Fibroblast of lung (primary cell): ENCODE data around the gene GPR82. TPM values are rescaled to one million over a fixed set of nuclear protein-coding genes. Genes with fewer than 3 reads are reported as not detected.

ENCODE experiments used
- DNase-seq, 2 donors: peaks; one replicate each; pipeline versions ENCODE4 v3.0.0 to v3.0.0-alpha.2; 2010; ENCODE audit warnings: low read depth in 2 of 2
- H2AFZ ChIP-seq: 2 replicates; pipeline ENCODE4 v1.5.1; 2012; ENCODE audit warnings: low read length, control low read depth, inconsistent platforms
- H3K27ac ChIP-seq: 2 replicates; pipeline ENCODE4 v1.5.1; 2011; ENCODE audit warnings: low read length, control low read depth; ENCODE audit not compliant: insufficient read depth
- H3K27me3 ChIP-seq: 2 replicates; pipeline ENCODE4 v1.5.1; 2011; ENCODE audit warnings: mild to moderate bottlenecking, low read length; ENCODE audit not compliant: control insufficient read depth, insufficient read depth
- H3K36me3 ChIP-seq: 2 replicates; pipeline ENCODE4 v1.5.1; 2011; ENCODE audit warnings: low read length; ENCODE audit not compliant: control insufficient read depth, insufficient read depth
- H3K4me1 ChIP-seq: 2 replicates; pipeline ENCODE4 v1.5.1; 2011; ENCODE audit warnings: low read length; ENCODE audit not compliant: control insufficient read depth, insufficient read depth; ENCODE audit errors: extremely low read depth
- H3K4me2 ChIP-seq: 2 replicates; pipeline ENCODE4 v1.5.1; 2011; ENCODE audit warnings: low read length, control low read depth; ENCODE audit not compliant: insufficient read depth; ENCODE audit errors: extremely low read depth
- H3K4me3 ChIP-seq, 4 experiments: fragments of 200-600 bp in 1 of 4; sonication (generic) in 1 of 4; replicated peaks in 1 of 4; 2 replicates each; pipeline ENCODE4 v1.5.1; 2011 to 2016; ENCODE audit warnings: low read length in 4 of 4, low read depth in 3 of 4, mild to moderate bottlenecking in 3 of 4, control low read depth in 2 of 4, inconsistent platforms in 1 of 4, mixed read lengths in 1 of 4; ENCODE audit not compliant: insufficient read depth in 1 of 4; ENCODE audit errors: control extremely low read depth in 1 of 4
- H3K79me2 ChIP-seq: 2 replicates; pipeline ENCODE4 v1.5.1; 2012; ENCODE audit warnings: mild to moderate bottlenecking, low read length, inconsistent platforms; ENCODE audit not compliant: control insufficient read depth, insufficient read depth
- H3K9ac ChIP-seq: 2 replicates; pipeline ENCODE4 v1.5.1; 2011; ENCODE audit warnings: mild to moderate bottlenecking, low read length, control low read depth; ENCODE audit not compliant: insufficient read depth
- H3K9me3 ChIP-seq: 2 replicates; pipeline ENCODE4 v1.5.1; 2012; ENCODE audit warnings: low read depth, low read length; ENCODE audit not compliant: control insufficient read depth, insufficient read depth
- H4K20me1 ChIP-seq: 2 replicates; pipeline ENCODE4 v1.5.1; 2011; ENCODE audit warnings: low read length; ENCODE audit not compliant: control insufficient read depth, insufficient read depth; ENCODE audit errors: extremely low read depth
- CTCF ChIP-seq, 2 donors: IDR thresholded peaks in 1 of 2; conservative IDR thresholded peaks in 1 of 2; 1 replicate in 1 of 2; 2 replicates in 1 of 2; pipeline ENCODE4 v1.5.1; 2011 to 2012; ENCODE audit warnings: low read length in 2 of 2, control low read depth in 1 of 2, inconsistent platforms in 1 of 2, low read depth in 1 of 2, mild to moderate bottlenecking in 1 of 2
- EZH2 ChIP-seq: IDR thresholded peaks from 2 replicates; pipeline ENCODE4 v1.5.1; 2012; ENCODE audit warnings: low read length, control low read depth, mild to moderate bottlenecking; ENCODE audit errors: missing control alignments
- polyA plus RNA-seq, 2 donors: library from polyadenylated mRNA; depleted of rRNA in 1 of 2; stranded (reverse) in 1 of 2; unstranded in 1 of 2; fragments of >200 nt; gene quantifications; 2 replicates each; pipeline ENCODE4 v1.2.1, GENCODE V29; 2011 to 2012; ENCODE audit warnings: missing spikeins in 1 of 2
- total RNA-seq: library from RNA; depleted of rRNA; stranded (reverse); fragments of >200 nt; gene quantifications from 2 replicates; pipeline ENCODE4 v1.2.1, GENCODE V29; 2014

GPR82 gene
- total and polyA plus RNA-seq, 2 donors (not counting 1 experiment from before 2014, with no cell fraction given): not detected

DNA sequence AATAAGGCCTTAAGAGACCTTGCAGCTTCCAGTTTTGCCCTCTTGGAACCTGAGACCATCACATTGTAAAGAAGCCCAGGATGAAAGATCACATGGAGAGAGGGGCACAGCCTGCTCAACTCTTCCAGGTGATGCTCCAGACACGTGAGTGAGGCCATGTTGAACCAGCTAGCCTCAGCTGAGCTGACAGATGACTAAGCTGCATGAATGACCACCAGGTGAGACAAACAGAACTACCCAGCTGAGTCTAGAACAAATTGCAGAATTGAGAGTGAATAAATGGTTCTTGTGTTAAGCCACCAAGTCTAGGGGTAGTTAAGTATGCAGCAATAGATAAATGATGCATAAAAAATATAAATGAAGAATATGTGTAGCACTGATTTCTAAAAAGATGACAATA, 16.8 kb upstream of the GPR82 start:
- no peaks in the 10 kb centered on the region for H3K4me1 ChIP-seq
- no peak overlapping the region for H3K27ac ChIP-seq
- H2AFZ ChIP-seq: no peak overlapping the region
- H3K9me3 ChIP-seq: no peaks in the 10 kb centered on the region
- no peaks in the 10 kb centered on the region for H3K79me2 ChIP-seq
- no peaks in the 10 kb centered on the region for H4K20me1 ChIP-seq
- TF ChIP-seq CTCF (conservative IDR thresholded peaks at IDR 0.05 in 1 of 2, IDR thresholded peaks at IDR 0.05 in 1 of 2; ENCODE audit: low read depth in 1 of 2, low read length in 2 of 2) (no peak), EZH2 (no peak)
- H3K9ac ChIP-seq: no peak overlapping the region
- H3K4me3 ChIP-seq: no peak overlapping the region
- no peaks in the 10 kb centered on the region for H3K36me3 ChIP-seq
- no peaks in the 10 kb centered on the region for H3K27me3 ChIP-seq
- no peak for DNase-seq
- no peak overlapping the region for H3K4me2 ChIP-seq

DNA sequence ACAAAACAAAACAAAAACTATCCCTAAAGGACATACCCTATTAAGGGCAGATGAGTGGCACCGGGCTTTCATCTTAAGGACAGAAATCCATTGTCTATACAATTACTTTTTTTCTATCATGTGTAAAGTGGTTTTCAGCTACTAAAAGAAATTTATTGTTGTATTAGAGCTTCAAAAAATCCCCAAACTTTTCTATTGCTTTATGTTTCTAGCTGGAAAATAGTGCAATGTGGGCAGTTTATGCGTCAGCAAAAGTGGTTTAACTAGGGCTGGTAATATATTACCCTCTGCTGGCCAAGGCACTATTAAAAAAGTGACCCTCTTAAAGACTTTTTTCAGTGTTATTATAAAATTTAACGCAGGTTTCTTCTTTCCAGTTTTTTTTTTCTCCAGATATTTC, 15.5 kb upstream of the GPR82 start:
- peak in 1 of 2 donors; percentile 0 for DNase-seq
- Histone ChIP-seq H2AFZ (no peak overlapping the region), H3K4me1 (no peaks in the 10 kb centered on the region), H3K79me2 (no peaks in the 10 kb centered on the region), H3K9me3 (no peaks in the 10 kb centered on the region), H3K27ac (no peak overlapping the region), H4K20me1 (no peaks in the 10 kb centered on the region), H3K4me2 (no peak overlapping the region), H3K36me3 (no peaks in the 10 kb centered on the region), H3K9ac (no peak overlapping the region), H3K27me3 (no peaks in the 10 kb centered on the region), H3K4me3 (no peak overlapping the region)
- no peak for TF ChIP-seq EZH2
- TF ChIP-seq CTCF (conservative IDR thresholded peaks at IDR 0.05 in 1 of 2, IDR thresholded peaks at IDR 0.05 in 1 of 2; ENCODE audit: low read depth in 1 of 2, low read length in 2 of 2): no peak

- no peaks in the 10 kb centered on the region for H3K79me2 ChIP-seq
- no peak overlapping the region for H3K4me2 ChIP-seq
- no peaks in the 10 kb centered on the region for H3K9me3 ChIP-seq
- H3K27me3 ChIP-seq: no peaks in the 10 kb centered on the region
- no peak overlapping the region for H3K4me3 ChIP-seq
- TF ChIP-seq CTCF (conservative IDR thresholded peaks at IDR 0.05 in 1 of 2, IDR thresholded peaks at IDR 0.05 in 1 of 2; ENCODE audit: low read depth in 1 of 2, low read length in 2 of 2) (no peak), EZH2 (no peak)
- no peak overlapping the region for H3K27ac ChIP-seq
- H3K4me1 ChIP-seq: no peaks in the 10 kb centered on the region
- no peaks in the 10 kb centered on the region for H3K36me3 ChIP-seq
- no peaks in the 10 kb centered on the region for H4K20me1 ChIP-seq
- DNase-seq: no peak
- no peak overlapping the region for H3K9ac ChIP-seq
- no peak overlapping the region for H2AFZ ChIP-seq
Observed at GRCh38 chrX:41711021-41711667, 12.8 kb upstream of the GPR82 start.
